Measurements from ENCODE around the gene MARCHF3.

Gene MARCHF3

DNA sequence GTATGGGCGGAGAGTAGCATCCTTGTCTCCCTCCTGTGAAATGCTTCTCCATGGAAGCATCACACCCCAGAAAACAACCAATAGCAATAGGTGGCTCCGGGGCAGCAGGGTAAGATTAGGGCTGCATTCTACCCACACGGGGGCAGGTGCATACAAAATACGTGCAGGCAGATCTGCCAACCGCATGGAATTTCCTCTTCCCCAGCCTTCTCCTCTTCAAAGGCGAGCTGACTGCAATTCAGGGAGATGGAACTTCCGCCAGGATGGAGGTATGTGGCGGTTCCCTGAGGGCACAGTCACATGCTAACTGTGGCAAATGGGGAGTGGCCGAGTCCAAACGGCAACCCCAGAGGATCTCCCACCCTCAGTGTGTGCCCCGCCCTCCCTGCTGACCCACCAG lies 171.9 kb downstream of the MARCHF3 start:
- Histone ChIP-seq H4K12ac (ENCODE audit: low read depth, low read length) (no peak overlapping the region), H3K4me1 (ENCODE audit: control insufficient read depth in 1 of 2, insufficient read depth in 2 of 2, low read length in 2 of 2) (peaks cover 0 to 7% of the 10 kb centered on the region in 2 experiments), H2BK120ac (ENCODE audit: insufficient read depth, low read length, poor library complexity) (no peak overlapping the region), H3K9ac (ENCODE audit: low read length) (no peak overlapping the region), H3K79me1 (ENCODE audit: low read length) (no peaks in the 10 kb centered on the region), H2BK12ac (ENCODE audit: low read length) (no peak overlapping the region), H2AK5ac (ENCODE audit: low read length) (no peak overlapping the region), H4K8ac (ENCODE audit: low read depth, low read length) (no peak overlapping the region), H3K4me3 (ENCODE audit: low read depth, low read length) (no peak overlapping the region), H2BK5ac (ENCODE audit: low read depth, low read length, poor library complexity) (no peak overlapping the region), H3K36me3 (ENCODE audit: control insufficient read depth in 1 of 2, insufficient read depth in 2 of 2, low read length in 2 of 2) (peaks cover 4 to 5% of the 10 kb centered on the region in 2 experiments), H3K4ac (ENCODE audit: low read depth, low read length) (no peak overlapping the region), H3K14ac (ENCODE audit: low read length) (no peak overlapping the region), H3K27me3 (ENCODE audit: insufficient read depth, low read length) (no peaks in the 10 kb centered on the region), H3K23ac (ENCODE audit: low read length) (no peak overlapping the region), H3K4me2 (ENCODE audit: low read length) (no peak overlapping the region), H2AFZ (ENCODE audit: insufficient read depth, low read length, poor library complexity) (no peak overlapping the region), H4K91ac (ENCODE audit: low read depth, low read length) (no peak overlapping the region), H3K18ac (ENCODE audit: low read length) (no peak overlapping the region), H3K79me2 (ENCODE audit: control insufficient read depth, insufficient read depth, low read length, poor library complexity) (no peaks in the 10 kb centered on the region), H3K9me3 (ENCODE audit: insufficient read depth, low read depth, low read length) (peaks cover 1% of the 10 kb centered on the region), H3K27ac (ENCODE audit: low read depth, low read length) (no peak overlapping the region)
- DNase-seq: peak; percentile 78 to 86
- WGBS (ENCODE audit: extremely low coverage, insufficient coverage, insufficient read length): no CpG with 5 or more reads among the region's 11 CpGs

- H4K12ac ChIP-seq (ENCODE audit: low read depth, low read length): no peak overlapping the region
- H3K4ac ChIP-seq (ENCODE audit: low read depth, low read length): no peak overlapping the region
- H2BK120ac ChIP-seq (ENCODE audit: insufficient read depth, low read length, poor library complexity): no peak overlapping the region
- H3K18ac ChIP-seq (ENCODE audit: low read length): no peak overlapping the region
- no peak overlapping the region for H3K27ac ChIP-seq (ENCODE audit: low read depth, low read length)
- H3K4me2 ChIP-seq (ENCODE audit: low read length): no peak overlapping the region
- H3K9me3 ChIP-seq (ENCODE audit: insufficient read depth, low read depth, low read length): peaks cover 2% of the 10 kb centered on the region
- peaks cover 5 to 6% of the 10 kb centered on the region in 2 experiments for H3K36me3 ChIP-seq (ENCODE audit: control insufficient read depth in 1 of 2, insufficient read depth in 2 of 2, low read length in 2 of 2)
- no peak overlapping the region for H2AFZ ChIP-seq (ENCODE audit: insufficient read depth, low read length, poor library complexity)
- DNase-seq: no peak
- no peaks in the 10 kb centered on the region for H3K79me1 ChIP-seq (ENCODE audit: low read length)
- H3K79me2 ChIP-seq (ENCODE audit: control insufficient read depth, insufficient read depth, low read length, poor library complexity): no peaks in the 10 kb centered on the region
- peaks cover 0 to 7% of the 10 kb centered on the region in 2 experiments for H3K4me1 ChIP-seq (ENCODE audit: control insufficient read depth in 1 of 2, insufficient read depth in 2 of 2, low read length in 2 of 2)
- no peaks in the 10 kb centered on the region for H3K27me3 ChIP-seq (ENCODE audit: insufficient read depth, low read length)
- WGBS (ENCODE audit: extremely low coverage, insufficient coverage, insufficient read length): no CpG with 5 or more reads among the region's 13 CpGs
- H2BK5ac ChIP-seq (ENCODE audit: low read depth, low read length, poor library complexity): no peak overlapping the region
- no peak overlapping the region for H4K8ac ChIP-seq (ENCODE audit: low read depth, low read length)
- no peak overlapping the region for H2BK12ac ChIP-seq (ENCODE audit: low read length)
- H3K23ac ChIP-seq (ENCODE audit: low read length): no peak overlapping the region
- no peak overlapping the region for H3K9ac ChIP-seq (ENCODE audit: low read length)
- H4K91ac ChIP-seq (ENCODE audit: low read depth, low read length): no peak overlapping the region
- no peak overlapping the region for H3K14ac ChIP-seq (ENCODE audit: low read length)
- no peak overlapping the region for H2AK5ac ChIP-seq (ENCODE audit: low read length)
- no peak overlapping the region for H3K4me3 ChIP-seq (ENCODE audit: low read depth, low read length)
Observed at GRCh38 chr5:126857472-126858410, 172.6 kb downstream of the MARCHF3 start.

- no peak overlapping the region for H2BK5ac ChIP-seq (ENCODE audit: low read depth, low read length, poor library complexity)
- H3K4me2 ChIP-seq (ENCODE audit: low read length): no peak overlapping the region
- no peak overlapping the region for H2BK120ac ChIP-seq (ENCODE audit: insufficient read depth, low read length, poor library complexity)
- no peak overlapping the region for H3K4ac ChIP-seq (ENCODE audit: low read depth, low read length)
- H3K9ac ChIP-seq (ENCODE audit: low read length): no peak overlapping the region
- H2AK5ac ChIP-seq (ENCODE audit: low read length): no peak overlapping the region
- H3K79me2 ChIP-seq (ENCODE audit: control insufficient read depth, insufficient read depth, low read length, poor library complexity): no peaks in the 10 kb centered on the region
- H3K79me1 ChIP-seq (ENCODE audit: low read length): no peaks in the 10 kb centered on the region
- H3K23ac ChIP-seq (ENCODE audit: low read length): no peak overlapping the region
- no peak for DNase-seq
- no peak overlapping the region for H2AFZ ChIP-seq (ENCODE audit: insufficient read depth, low read length, poor library complexity)
- no peak overlapping the region for H2BK12ac ChIP-seq (ENCODE audit: low read length)
- WGBS (ENCODE audit: extremely low coverage, insufficient coverage, insufficient read length): no CpG with 5 or more reads among the region's 8 CpGs
- no peak overlapping the region for H3K14ac ChIP-seq (ENCODE audit: low read length)
- no peak overlapping the region for H3K18ac ChIP-seq (ENCODE audit: low read length)
- H3K4me1 ChIP-seq (ENCODE audit: control insufficient read depth in 1 of 2, insufficient read depth in 2 of 2, low read length in 2 of 2): peaks cover 0 to 7% of the 10 kb centered on the region in 2 experiments
- H4K8ac ChIP-seq (ENCODE audit: low read depth, low read length): no peak overlapping the region
- peaks cover 5 to 6% of the 10 kb centered on the region in 2 experiments for H3K36me3 ChIP-seq (ENCODE audit: control insufficient read depth in 1 of 2, insufficient read depth in 2 of 2, low read length in 2 of 2)
- no peak overlapping the region for H3K4me3 ChIP-seq (ENCODE audit: low read depth, low read length)
- no peak overlapping the region for H3K27ac ChIP-seq (ENCODE audit: low read depth, low read length)
- no peaks in the 10 kb centered on the region for H3K27me3 ChIP-seq (ENCODE audit: insufficient read depth, low read length)
- H3K9me3 ChIP-seq (ENCODE audit: insufficient read depth, low read depth, low read length): peaks cover 2% of the 10 kb centered on the region
- H4K91ac ChIP-seq (ENCODE audit: low read depth, low read length): no peak overlapping the region
- no peak overlapping the region for H4K12ac ChIP-seq (ENCODE audit: low read depth, low read length)
Observed at GRCh38 chr5:126855266-126855665, 175.1 kb downstream of the MARCHF3 start.

GRCh38 chr5:126854526-126855110 lies 175.7 kb downstream of the MARCHF3 start:
- no peak overlapping the region for H3K4me2 ChIP-seq (ENCODE audit: low read length)
- no peaks in the 10 kb centered on the region for H3K27me3 ChIP-seq (ENCODE audit: insufficient read depth, low read length)
- no peak overlapping the region for H4K8ac ChIP-seq (ENCODE audit: low read depth, low read length)
- no peak overlapping the region for H2BK12ac ChIP-seq (ENCODE audit: low read length)
- H3K4ac ChIP-seq (ENCODE audit: low read depth, low read length): no peak overlapping the region
- no peak overlapping the region for H2BK5ac ChIP-seq (ENCODE audit: low read depth, low read length, poor library complexity)
- no peak overlapping the region for H3K9ac ChIP-seq (ENCODE audit: low read length)
- H2AFZ ChIP-seq (ENCODE audit: insufficient read depth, low read length, poor library complexity): no peak overlapping the region
- peaks cover 0 to 7% of the 10 kb centered on the region in 2 experiments for H3K4me1 ChIP-seq (ENCODE audit: control insufficient read depth in 1 of 2, insufficient read depth in 2 of 2, low read length in 2 of 2)
- H3K9me3 ChIP-seq (ENCODE audit: insufficient read depth, low read depth, low read length): peaks cover 2% of the 10 kb centered on the region
- no peak overlapping the region for H4K91ac ChIP-seq (ENCODE audit: low read depth, low read length)
- no peaks in the 10 kb centered on the region for H3K79me2 ChIP-seq (ENCODE audit: control insufficient read depth, insufficient read depth, low read length, poor library complexity)
- no peak overlapping the region for H3K18ac ChIP-seq (ENCODE audit: low read length)
- H2BK120ac ChIP-seq (ENCODE audit: insufficient read depth, low read length, poor library complexity): no peak overlapping the region
- DNase-seq: no peak
- H3K23ac ChIP-seq (ENCODE audit: low read length): no peak overlapping the region
- no peak overlapping the region for H3K4me3 ChIP-seq (ENCODE audit: low read depth, low read length)
- no peak overlapping the region for H4K12ac ChIP-seq (ENCODE audit: low read depth, low read length)
- no peak overlapping the region for H3K27ac ChIP-seq (ENCODE audit: low read depth, low read length)
- H2AK5ac ChIP-seq (ENCODE audit: low read length): no peak overlapping the region
- H3K36me3 ChIP-seq (ENCODE audit: control insufficient read depth in 1 of 2, insufficient read depth in 2 of 2, low read length in 2 of 2): peaks cover 5 to 6% of the 10 kb centered on the region in 2 experiments
- H3K14ac ChIP-seq (ENCODE audit: low read length): no peak overlapping the region
- no peaks in the 10 kb centered on the region for H3K79me1 ChIP-seq (ENCODE audit: low read length)
- WGBS (ENCODE audit: extremely low coverage, insufficient coverage, insufficient read length): no CpG with 5 or more reads among the region's 35 CpGs
